GM18499 (cell line): Measurements from ENCODE around the gene GIMAP1.

Source experiments
- ATAC-seq: cut with Tn5 transposase; IDR thresholded peaks from one replicate; pipeline ENCODE4 v1.9.1; 2021; ENCODE audit warnings: moderate number of reproducible peaks; ENCODE audit not compliant: insufficient read depth, unreplicated experiment

GIMAP1 gene

GRCh38 chr7:150719960-150720891 is 3.8 kb downstream of the GIMAP1 start:
- no peak for ATAC-seq

- ATAC-seq = no peak
Measured at GRCh38 chr7:150721970-150722373, 5.6 kb downstream of the GIMAP1 start.

- ATAC-seq = no peak
Measured at GRCh38 chr7:150722431-150722931, 6.1 kb downstream of the GIMAP1 start.

GRCh38 chr7:150723467-150723866 is 7.1 kb downstream of the GIMAP1 start:
- ATAC-seq = no peak

GRCh38 chr7:150727381-150727780 is 11.0 kb downstream of the GIMAP1 start:
- no peak for ATAC-seq

GRCh38 chr7:150728011-150728410 is 11.6 kb downstream of the GIMAP1 start:
- ATAC-seq = no peak

GRCh38 chr7:150728609-150729008 is 12.2 kb downstream of the GIMAP1 start:
- ATAC-seq = no peak

- no peak for ATAC-seq
Measured at GRCh38 chr7:150731916-150732315, 15.5 kb downstream of the GIMAP1 start.

GRCh38 chr7:150732786-150733481 is 16.5 kb downstream of the GIMAP1 start:
- ATAC-seq = no peak

- ATAC-seq = no peak
Measured at GRCh38 chr7:150733482-150734095, 17.2 kb downstream of the GIMAP1 start.

- ATAC-seq = no peak
Measured at GRCh38 chr7:150734254-150734653, 17.8 kb downstream of the GIMAP1 start.

- ATAC-seq = no peak
Measured at GRCh38 chr7:150735596-150736358, 19.4 kb downstream of the GIMAP1 start.

GRCh38 chr7:150736864-150737263 is 20.5 kb downstream of the GIMAP1 start:
- ATAC-seq = no peak

- no peak for ATAC-seq
Measured at GRCh38 chr7:150737265-150738055, 21.0 kb downstream of the GIMAP1 start, which contains the start of gene GIMAP5. Gene GIMAP5, plus strand, starts transcription at chr7:150737418. Its CDS starts 3,467 bp downstream, at chr7:150740885.

- no peak for ATAC-seq
Measured at GRCh38 chr7:150738092-150738491, 21.7 kb downstream of the GIMAP1 start.

- no peak for ATAC-seq
Measured at GRCh38 chr7:150738591-150739001, 22.2 kb downstream of the GIMAP1 start.

GRCh38 chr7:150739033-150739432 is 22.6 kb downstream of the GIMAP1 start:
- no peak for ATAC-seq

- no peak for ATAC-seq
Measured at GRCh38 chr7:150740053-150740452, 23.6 kb downstream of the GIMAP1 start.

- no peak for ATAC-seq
Measured at GRCh38 chr7:150742286-150742968, 26.0 kb downstream of the GIMAP1 start.
